22Rv1 (cell line): ENCODE results near the gene NID1.

Experiments
- H3K27ac ChIP-seq: fragments of 450-650 bp; 2 replicates; pipeline ENCODE4 v1.5.1; 2017
- ZFX ChIP-seq: fragments of 450-650 bp; IDR thresholded peaks from 2 replicates; pipeline ENCODE4 v1.6.1; 2017; ENCODE audit warnings: antibody characterized with exemption, borderline replicate concordance
- TF ChIP-seq, protein P1 (sequence below): fragments of 450-650 bp; IDR thresholded peaks from 2 replicates; pipeline ENCODE4 v1.5.1; 2017; ENCODE audit warnings: mild to moderate bottlenecking

Gene NID1

GRCh38 chr1:235950318-235950717 lies 114.6 kb downstream of the NID1 start:
- H3K27ac ChIP-seq, result no peak overlapping the region
- no peak for TF ChIP-seq ZFX
- TF ChIP-seq, protein P1, sequence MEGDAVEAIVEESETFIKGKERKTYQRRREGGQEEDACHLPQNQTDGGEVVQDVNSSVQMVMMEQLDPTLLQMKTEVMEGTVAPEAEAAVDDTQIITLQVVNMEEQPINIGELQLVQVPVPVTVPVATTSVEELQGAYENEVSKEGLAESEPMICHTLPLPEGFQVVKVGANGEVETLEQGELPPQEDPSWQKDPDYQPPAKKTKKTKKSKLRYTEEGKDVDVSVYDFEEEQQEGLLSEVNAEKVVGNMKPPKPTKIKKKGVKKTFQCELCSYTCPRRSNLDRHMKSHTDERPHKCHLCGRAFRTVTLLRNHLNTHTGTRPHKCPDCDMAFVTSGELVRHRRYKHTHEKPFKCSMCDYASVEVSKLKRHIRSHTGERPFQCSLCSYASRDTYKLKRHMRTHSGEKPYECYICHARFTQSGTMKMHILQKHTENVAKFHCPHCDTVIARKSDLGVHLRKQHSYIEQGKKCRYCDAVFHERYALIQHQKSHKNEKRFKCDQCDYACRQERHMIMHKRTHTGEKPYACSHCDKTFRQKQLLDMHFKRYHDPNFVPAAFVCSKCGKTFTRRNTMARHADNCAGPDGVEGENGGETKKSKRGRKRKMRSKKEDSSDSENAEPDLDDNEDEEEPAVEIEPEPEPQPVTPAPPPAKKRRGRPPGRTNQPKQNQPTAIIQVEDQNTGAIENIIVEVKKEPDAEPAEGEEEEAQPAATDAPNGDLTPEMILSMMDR, result no peak

GRCh38 chr1:235948774-235949427 lies 116.0 kb downstream of the NID1 start:
- H3K27ac ChIP-seq, result peak overlapping the region; percentile 47
- no peak for TF ChIP-seq ZFX
- TF ChIP-seq, protein P1, result no peak

DNA sequence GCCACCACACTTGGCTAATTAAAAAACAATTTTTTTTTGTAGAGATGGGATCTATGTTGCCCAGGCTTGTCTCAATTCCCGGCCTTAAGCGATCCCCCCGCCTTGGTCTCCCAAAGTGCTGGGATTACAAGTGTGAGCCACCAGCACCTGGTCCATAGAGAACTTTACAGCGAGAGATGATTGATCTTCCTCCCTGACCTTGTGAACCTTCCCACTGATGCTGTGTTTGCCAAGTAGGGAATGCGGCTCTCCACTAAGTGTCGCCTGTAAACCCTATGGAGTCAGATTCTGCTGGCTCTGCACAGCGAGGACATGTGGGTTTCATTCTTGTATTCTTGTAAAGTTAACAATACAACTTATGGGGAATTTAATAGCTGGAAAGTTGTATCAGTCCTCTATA lies 116.9 kb downstream of the NID1 start:
- TF ChIP-seq, protein P1, result no peak
- no peak for TF ChIP-seq ZFX
- peak overlapping the region; percentile 47 for H3K27ac ChIP-seq

- H3K27ac ChIP-seq, result no peak overlapping the region
- TF ChIP-seq ZFX, result no peak
- TF ChIP-seq, protein P1, result peak; percentile 19; the same call in 1 of the 2 replicates
These were observed 118.3 kb downstream of the NID1 start for GRCh38 chr1:235946571-235946981.

DNA sequence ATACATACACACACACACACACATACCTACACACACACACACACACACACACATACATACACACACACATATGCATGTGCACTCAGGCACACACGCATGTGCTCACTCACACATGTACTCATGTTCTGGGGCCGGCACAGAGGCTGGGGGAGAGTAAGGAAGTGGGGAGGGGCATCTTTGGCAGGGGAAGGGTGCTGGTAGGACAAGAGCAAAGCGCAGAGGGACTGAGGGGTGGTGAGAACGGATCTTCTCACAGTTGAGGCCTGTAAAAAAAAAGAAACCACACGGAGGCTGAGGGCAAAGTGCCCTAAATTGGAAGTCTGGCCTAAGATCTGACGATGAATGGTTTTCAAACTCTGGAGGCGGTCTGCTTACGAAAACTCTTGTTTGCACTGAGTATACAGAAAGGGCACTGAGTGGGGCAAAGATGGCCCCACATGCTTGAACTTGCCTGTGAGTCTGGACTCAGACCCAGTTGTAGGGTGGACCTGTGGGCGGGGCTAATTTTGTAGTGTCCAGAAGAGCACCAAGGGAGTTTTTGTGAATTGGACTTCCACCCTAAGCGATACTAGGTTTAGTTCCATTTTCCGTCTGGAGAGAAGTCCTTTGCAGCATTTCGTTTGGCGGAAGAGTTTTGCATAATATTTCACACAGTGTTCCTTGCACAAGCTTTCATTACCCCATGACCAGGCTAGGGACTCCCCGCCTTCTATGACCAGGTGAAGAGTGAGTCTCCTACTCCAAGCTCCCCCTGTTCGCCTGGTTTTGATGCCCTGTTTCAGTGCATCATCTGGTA lies 118.9 kb downstream of the NID1 start:
- H3K27ac ChIP-seq, result no peak overlapping the region
- TF ChIP-seq, protein P1, result no peak
- TF ChIP-seq ZFX, result no peak

DNA sequence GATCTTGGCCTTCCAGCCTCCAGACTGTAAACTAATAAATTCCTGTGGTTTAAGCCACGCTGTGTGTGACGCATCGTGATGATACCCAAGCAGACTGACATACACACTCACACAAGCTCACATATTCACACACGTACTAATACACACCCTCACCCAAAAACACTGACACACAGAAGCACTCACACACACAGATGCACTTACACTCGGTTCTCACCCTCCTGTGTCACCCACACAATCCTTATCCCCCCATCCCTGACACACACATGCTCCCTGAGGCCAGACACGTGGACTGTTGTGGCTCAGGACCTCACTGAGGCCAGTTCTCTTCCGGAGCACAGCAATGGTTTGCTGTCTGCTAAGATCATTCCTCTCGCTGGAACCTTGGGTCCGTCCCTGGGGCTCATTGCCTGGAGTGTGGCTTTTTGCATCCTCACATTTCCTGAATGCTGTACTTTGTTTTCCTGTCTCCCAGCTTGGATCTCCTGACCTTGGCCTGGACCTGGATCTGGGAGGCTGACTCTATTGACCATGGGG lies 121.2 kb downstream of the NID1 start:
- no peak overlapping the region for H3K27ac ChIP-seq

More for the DNA sequence above, 121.2 kb downstream of the NID1 start:
- TF ChIP-seq ZFX, result no peak
- TF ChIP-seq, protein P1, result no peak
